DOHH2 (cell line): ENCODE data around the gene KDF1.

Experiments used
- H3F3A ChIP-seq: fragments of 200-600 bp; sonication (generic), shearing (Covaris generic); 2 replicates; pipeline ENCODE4 v1.6.0; 2016; ENCODE audit warnings: antibody characterized with exemption, mild to moderate bottlenecking; ENCODE audit not compliant: control insufficient read depth, insufficient read depth
- H3K27ac ChIP-seq: fragments of 200-600 bp; sonication (generic); 2 replicates; pipeline ENCODE4 v1.5.1; 2014; ENCODE audit warnings: low read depth, mild to moderate bottlenecking, low read length, moderate library complexity
- H3K27me3 ChIP-seq: fragments of 200-600 bp; sonication (generic); 2 replicates; pipeline ENCODE4 v1.6.1; 2014; ENCODE audit warnings: mild to moderate bottlenecking, low read length, mixed read lengths; ENCODE audit not compliant: control insufficient read depth
- H3K36me3 ChIP-seq: fragments of 200-600 bp; sonication (generic); 2 replicates; pipeline ENCODE4 v1.6.1; 2014; ENCODE audit warnings: mild to moderate bottlenecking, low read length, moderate library complexity, mixed read lengths; ENCODE audit not compliant: control insufficient read depth
- H3K4me1 ChIP-seq: fragments of 200-600 bp; sonication (generic); 2 replicates; pipeline ENCODE4 v1.6.1; 2014; ENCODE audit warnings: mild to moderate bottlenecking, low read length, mixed read lengths; ENCODE audit not compliant: control insufficient read depth
- H3K4me2 ChIP-seq: fragments of 200-600 bp; sonication (generic); 2 replicates; pipeline ENCODE4 v1.6.0; 2014; ENCODE audit warnings: mild to moderate bottlenecking, low read length, moderate library complexity
- H3K4me3 ChIP-seq: fragments of 200-600 bp; sonication (generic); 2 replicates; pipeline ENCODE4 v1.5.1; 2014; ENCODE audit warnings: mild to moderate bottlenecking, low read length, mixed read lengths
- H3K79me2 ChIP-seq: fragments of 200-600 bp; sonication (generic); 2 replicates; pipeline ENCODE4 v1.6.1; 2014; ENCODE audit warnings: mild to moderate bottlenecking, low read length, mixed read lengths; ENCODE audit not compliant: control insufficient read depth
- H3K9me2 ChIP-seq: fragments of 200-600 bp; sonication (generic); replicated peaks from 2 replicates; pipeline ENCODE4 v1.6.1; 2014; ENCODE audit warnings: mild to moderate bottlenecking, low read length, mixed read lengths; ENCODE audit not compliant: control insufficient read depth
- H3K9me3 ChIP-seq: fragments of 200-600 bp; sonication (generic); 2 replicates; pipeline ENCODE4 v1.6.1; 2014; ENCODE audit warnings: antibody characterized with exemption, low read length, mixed read lengths; ENCODE audit not compliant: control insufficient read depth, insufficient read depth
- H4K20me1 ChIP-seq: fragments of 200-600 bp; sonication (generic); 2 replicates; pipeline ENCODE4 v1.6.0; 2014; ENCODE audit warnings: low read depth, mild to moderate bottlenecking, antibody characterized with exemption, low read length, moderate library complexity; ENCODE audit not compliant: control insufficient read depth, insufficient read depth
- EZH2phosphoT487 ChIP-seq: fragments of 200-600 bp; sonication (generic); IDR thresholded peaks from 2 replicates; pipeline ENCODE4 v1.6.1; 2017; ENCODE audit warnings: borderline replicate concordance, mild to moderate bottlenecking, antibody characterized with exemption, low read length, moderate library complexity, mixed read lengths
- TF ChIP-seq, protein P1 (sequence below): fragments of 200-600 bp; sonication (generic); IDR thresholded peaks from one replicate; pipeline ENCODE4 v1.5.1; 2014; ENCODE audit warnings: antibody characterized with exemption, mild to moderate bottlenecking, low read depth, low read length; ENCODE audit not compliant: poor library complexity, severe bottlenecking

Gene KDF1

DNA sequence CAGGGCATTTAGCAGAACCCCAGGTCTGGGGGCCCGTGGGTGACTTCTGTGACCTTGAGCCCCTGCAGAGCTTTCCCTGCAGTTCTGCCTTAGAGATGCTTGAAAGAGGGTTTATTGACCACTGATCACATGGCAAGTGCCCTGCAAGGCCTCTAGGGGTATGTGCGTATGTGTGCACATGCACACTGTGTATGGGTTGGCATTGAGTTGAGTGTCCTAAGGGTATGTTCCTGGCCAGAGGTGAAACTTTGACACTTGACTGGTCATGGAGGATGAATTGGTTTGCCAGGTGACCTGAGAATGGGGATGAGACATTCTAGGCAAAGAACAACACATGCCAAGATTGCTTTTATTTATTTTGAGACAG is 21.6 kb downstream of the KDF1 start:
- H3K79me2 ChIP-seq = peaks cover 52% of the 10 kb centered on the region
- no peaks in the 10 kb centered on the region for H4K20me1 ChIP-seq
- TF ChIP-seq EZH2phosphoT487 = no peak
- TF ChIP-seq, protein P1, sequence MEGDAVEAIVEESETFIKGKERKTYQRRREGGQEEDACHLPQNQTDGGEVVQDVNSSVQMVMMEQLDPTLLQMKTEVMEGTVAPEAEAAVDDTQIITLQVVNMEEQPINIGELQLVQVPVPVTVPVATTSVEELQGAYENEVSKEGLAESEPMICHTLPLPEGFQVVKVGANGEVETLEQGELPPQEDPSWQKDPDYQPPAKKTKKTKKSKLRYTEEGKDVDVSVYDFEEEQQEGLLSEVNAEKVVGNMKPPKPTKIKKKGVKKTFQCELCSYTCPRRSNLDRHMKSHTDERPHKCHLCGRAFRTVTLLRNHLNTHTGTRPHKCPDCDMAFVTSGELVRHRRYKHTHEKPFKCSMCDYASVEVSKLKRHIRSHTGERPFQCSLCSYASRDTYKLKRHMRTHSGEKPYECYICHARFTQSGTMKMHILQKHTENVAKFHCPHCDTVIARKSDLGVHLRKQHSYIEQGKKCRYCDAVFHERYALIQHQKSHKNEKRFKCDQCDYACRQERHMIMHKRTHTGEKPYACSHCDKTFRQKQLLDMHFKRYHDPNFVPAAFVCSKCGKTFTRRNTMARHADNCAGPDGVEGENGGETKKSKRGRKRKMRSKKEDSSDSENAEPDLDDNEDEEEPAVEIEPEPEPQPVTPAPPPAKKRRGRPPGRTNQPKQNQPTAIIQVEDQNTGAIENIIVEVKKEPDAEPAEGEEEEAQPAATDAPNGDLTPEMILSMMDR = no peak

DNA sequence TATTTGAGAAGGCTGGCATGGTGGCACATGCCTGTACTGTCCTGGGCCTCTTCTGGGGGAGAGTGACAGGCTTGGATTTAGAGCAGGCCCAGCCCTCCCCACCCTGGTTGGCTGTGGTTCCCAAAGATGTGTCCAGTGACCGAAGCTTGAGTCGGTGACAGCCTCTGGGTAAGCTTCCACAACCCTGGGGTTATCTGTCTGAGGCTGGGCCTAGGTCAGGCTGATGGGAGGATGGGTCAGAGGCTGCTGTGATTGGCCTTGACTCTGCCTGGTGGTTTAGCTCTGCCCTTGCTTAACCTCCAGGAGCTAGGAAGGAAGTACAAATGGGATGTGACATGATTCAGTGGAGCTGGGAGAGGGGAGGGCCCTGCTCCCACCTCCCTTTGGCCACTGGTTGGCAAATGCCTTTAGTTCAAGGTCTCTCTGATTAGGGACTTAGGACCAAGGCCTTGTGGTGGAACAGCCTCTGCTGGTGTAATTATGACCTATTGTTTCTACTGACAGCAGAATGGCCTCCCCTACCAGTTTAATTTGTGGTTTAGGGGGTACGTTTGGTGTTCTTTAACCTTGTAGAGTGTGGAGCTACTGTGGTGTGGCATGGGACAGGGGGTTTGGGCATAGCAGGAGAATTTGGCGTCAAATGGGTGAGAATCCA is 22.1 kb downstream of the KDF1 start:
- no peaks in the 10 kb centered on the region for H3F3A ChIP-seq
- no peak overlapping the region for H3K4me3 ChIP-seq
- H3K9me3 ChIP-seq = no peaks in the 10 kb centered on the region
- peaks cover 63% of the 10 kb centered on the region for H3K36me3 ChIP-seq
- no peak overlapping the region for H3K27ac ChIP-seq
- no peaks in the 10 kb centered on the region for H3K4me1 ChIP-seq
- no peak overlapping the region for H3K4me2 ChIP-seq
- H4K20me1 ChIP-seq = no peaks in the 10 kb centered on the region
- no peaks in the 10 kb centered on the region for H3K9me2 ChIP-seq
- H3K27me3 ChIP-seq = no peaks in the 10 kb centered on the region
- TF ChIP-seq, protein P1 = no peak
- no peak for TF ChIP-seq EZH2phosphoT487
- H3K79me2 ChIP-seq = peaks cover 58% of the 10 kb centered on the region

More for the DNA sequence above, 21.6 kb downstream of the KDF1 start:
- no peaks in the 10 kb centered on the region for H3K4me1 ChIP-seq
- no peak overlapping the region for H3K4me3 ChIP-seq
- H3K9me2 ChIP-seq = no peaks in the 10 kb centered on the region
- peaks cover 64% of the 10 kb centered on the region for H3K36me3 ChIP-seq
- no peaks in the 10 kb centered on the region for H3F3A ChIP-seq
- no peaks in the 10 kb centered on the region for H3K9me3 ChIP-seq
- H3K27me3 ChIP-seq = no peaks in the 10 kb centered on the region
- no peak overlapping the region for H3K4me2 ChIP-seq
- no peak overlapping the region for H3K27ac ChIP-seq

DNA sequence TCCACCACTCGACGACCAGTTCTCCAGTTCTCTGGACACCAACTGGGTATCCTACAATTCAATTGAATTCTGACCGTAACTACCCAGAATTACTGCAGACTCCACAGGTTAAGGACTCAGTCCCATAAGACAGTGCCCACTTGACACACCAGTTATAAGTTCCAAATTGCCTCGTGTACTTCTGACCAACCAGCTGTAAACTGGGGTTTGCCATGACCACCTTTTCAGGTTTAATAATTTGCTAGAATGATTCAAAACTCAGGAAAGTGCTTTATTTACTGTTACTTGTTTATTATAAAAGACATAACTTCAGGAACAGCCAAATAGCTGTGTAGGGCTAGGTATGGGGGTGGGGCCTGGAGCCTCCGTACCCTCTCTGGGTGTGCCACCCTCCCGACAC is 23.4 kb downstream of the KDF1 start:
- Histone ChIP-seq H3K4me1 (peaks cover 6% of the 10 kb centered on the region), H4K20me1 (no peaks in the 10 kb centered on the region), H3K9me2 (no peaks in the 10 kb centered on the region), H3K79me2 (peaks cover 69% of the 10 kb centered on the region), H3F3A (no peaks in the 10 kb centered on the region), H3K4me3 (no peak overlapping the region), H3K27me3 (no peaks in the 10 kb centered on the region), H3K36me3 (peaks cover 64% of the 10 kb centered on the region), H3K27ac (no peak overlapping the region), H3K9me3 (no peaks in the 10 kb centered on the region), H3K4me2 (no peak overlapping the region)
- TF ChIP-seq, protein P1 = no peak
- no peak for TF ChIP-seq EZH2phosphoT487
